Progenitor cell of endocrine pancreas (in vitro differentiated cells): ENCODE data around the gene MRPL40. TPM values are rescaled to one million over a fixed set of nuclear protein-coding genes. Genes with fewer than 3 reads are reported as not detected.

Source experiments
- DNase-seq: peaks from one replicate; pipeline ENCODE4 v3.0.0; 2021; ENCODE audit warnings: low spot score; ENCODE audit not compliant: unreplicated experiment
- H3K27ac Mint-ChIP-seq: 2 replicates; pipeline ENCODE4 v1.8.0; 2021; ENCODE audit warnings: mild to moderate bottlenecking, moderate library complexity, mixed read lengths
- H3K27me3 Mint-ChIP-seq: 2 replicates; pipeline ENCODE4 v1.8.0; 2021; ENCODE audit warnings: mixed read lengths
- H3K36me3 Mint-ChIP-seq: 2 replicates; pipeline ENCODE4 v1.8.0; 2022; ENCODE audit warnings: mixed read lengths; ENCODE audit not compliant: insufficient read depth
- H3K4me1 Mint-ChIP-seq: 2 replicates; pipeline ENCODE4 v1.8.0; 2021; ENCODE audit warnings: low read depth, mixed read lengths
- H3K4me3 Mint-ChIP-seq: 2 replicates; pipeline ENCODE4 v1.8.0; 2021; ENCODE audit warnings: low read depth, mild to moderate bottlenecking, moderate library complexity, mixed read lengths
- H3K9me3 Mint-ChIP-seq: 2 replicates; pipeline ENCODE4 v1.8.0; 2021; ENCODE audit warnings: low read depth, mixed read lengths
- total RNA-seq: library from RNA; stranded (reverse); gene quantifications from 2 replicates; pipeline ENCODE4 v1.2.1, GENCODE V29; 2021
- TF ChIP-seq, protein P1 (sequence below): fragments of 200-600 bp; sonication (generic); IDR thresholded peaks from one replicate; pipeline ENCODE4 v1.5.0; 2021; ENCODE audit warnings: antibody characterized with exemption, mild to moderate bottlenecking; ENCODE audit not compliant: unreplicated experiment

MRPL40 gene
- total RNA-seq, 1 donor from 2014 or later, result 23.6 TPM

DNA sequence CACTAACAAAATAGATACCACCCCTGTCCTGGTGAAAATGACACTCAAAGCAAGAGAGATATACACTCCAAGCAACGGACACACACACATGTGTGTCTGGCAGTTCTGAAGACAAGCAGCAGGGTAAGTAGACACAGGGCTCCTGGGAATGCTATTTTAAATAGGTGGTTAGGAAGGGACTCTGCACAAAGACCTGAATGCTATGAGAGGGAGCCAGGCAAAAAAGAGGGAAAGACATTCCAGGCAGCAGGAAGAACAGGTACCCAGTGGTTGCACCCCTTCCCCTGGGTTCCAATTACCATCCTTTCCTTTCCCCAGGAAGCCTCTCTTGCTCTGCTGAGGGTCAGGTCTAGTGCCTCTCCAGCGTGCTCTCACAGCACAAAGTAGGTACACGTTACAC is 43.7 kb downstream of the MRPL40 start:
- TF ChIP-seq, protein P1, sequence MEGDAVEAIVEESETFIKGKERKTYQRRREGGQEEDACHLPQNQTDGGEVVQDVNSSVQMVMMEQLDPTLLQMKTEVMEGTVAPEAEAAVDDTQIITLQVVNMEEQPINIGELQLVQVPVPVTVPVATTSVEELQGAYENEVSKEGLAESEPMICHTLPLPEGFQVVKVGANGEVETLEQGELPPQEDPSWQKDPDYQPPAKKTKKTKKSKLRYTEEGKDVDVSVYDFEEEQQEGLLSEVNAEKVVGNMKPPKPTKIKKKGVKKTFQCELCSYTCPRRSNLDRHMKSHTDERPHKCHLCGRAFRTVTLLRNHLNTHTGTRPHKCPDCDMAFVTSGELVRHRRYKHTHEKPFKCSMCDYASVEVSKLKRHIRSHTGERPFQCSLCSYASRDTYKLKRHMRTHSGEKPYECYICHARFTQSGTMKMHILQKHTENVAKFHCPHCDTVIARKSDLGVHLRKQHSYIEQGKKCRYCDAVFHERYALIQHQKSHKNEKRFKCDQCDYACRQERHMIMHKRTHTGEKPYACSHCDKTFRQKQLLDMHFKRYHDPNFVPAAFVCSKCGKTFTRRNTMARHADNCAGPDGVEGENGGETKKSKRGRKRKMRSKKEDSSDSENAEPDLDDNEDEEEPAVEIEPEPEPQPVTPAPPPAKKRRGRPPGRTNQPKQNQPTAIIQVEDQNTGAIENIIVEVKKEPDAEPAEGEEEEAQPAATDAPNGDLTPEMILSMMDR, result no peak
- no peak for DNase-seq
- Mint-ChIP-seq H3K27me3 (no peaks in the 10 kb centered on the region), H3K4me3 (peak overlapping the region; percentile 40), H3K36me3 (peaks cover 4% of the 10 kb centered on the region), H3K27ac (no peak overlapping the region), H3K9me3 (no peaks in the 10 kb centered on the region), H3K4me1 (peaks cover 21% of the 10 kb centered on the region)

DNA sequence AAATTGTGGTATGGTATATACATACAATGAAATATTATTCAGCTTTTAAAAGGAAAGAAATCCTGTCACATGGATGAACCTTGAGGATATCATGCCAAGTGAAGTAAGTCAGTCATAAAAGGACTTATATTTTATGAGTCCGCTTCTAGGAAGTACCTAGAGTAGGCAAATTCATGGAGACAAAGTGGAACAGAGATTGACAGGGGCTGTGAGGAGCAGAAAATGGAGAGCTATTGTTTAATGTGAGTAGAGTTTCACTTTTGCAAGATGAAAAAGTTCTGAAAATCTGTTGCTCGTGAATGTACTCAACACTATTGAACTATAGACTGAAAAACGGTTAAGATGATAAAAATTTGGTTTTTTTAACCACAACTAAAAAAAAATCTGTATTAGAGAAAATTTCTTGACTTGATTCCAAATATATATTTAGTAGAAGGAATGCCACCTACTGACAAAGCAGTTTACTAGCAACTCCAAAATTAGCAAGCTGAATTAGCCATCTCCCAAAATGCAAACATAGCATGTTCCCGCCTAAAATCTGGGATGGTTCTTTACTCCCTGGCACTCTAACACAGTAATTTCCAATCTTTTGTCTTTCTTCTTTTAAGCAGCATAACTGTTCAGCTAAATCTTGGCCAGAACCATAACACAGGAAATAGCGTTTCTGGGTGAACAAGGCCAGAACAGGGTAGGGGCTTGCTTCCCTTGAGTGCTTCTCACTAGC is 45.1 kb downstream of the MRPL40 start:
- H3K27ac Mint-ChIP-seq, result peak overlapping the region; percentile 100
- H3K4me3 Mint-ChIP-seq, result peak overlapping the region; percentile 97
- no peak for DNase-seq
- no peaks in the 10 kb centered on the region for H3K9me3 Mint-ChIP-seq
- peaks cover 21% of the 10 kb centered on the region for H3K4me1 Mint-ChIP-seq
- H3K27me3 Mint-ChIP-seq, result no peaks in the 10 kb centered on the region
- peaks cover 3% of the 10 kb centered on the region for H3K36me3 Mint-ChIP-seq
- TF ChIP-seq, protein P1, result no peak

DNA sequence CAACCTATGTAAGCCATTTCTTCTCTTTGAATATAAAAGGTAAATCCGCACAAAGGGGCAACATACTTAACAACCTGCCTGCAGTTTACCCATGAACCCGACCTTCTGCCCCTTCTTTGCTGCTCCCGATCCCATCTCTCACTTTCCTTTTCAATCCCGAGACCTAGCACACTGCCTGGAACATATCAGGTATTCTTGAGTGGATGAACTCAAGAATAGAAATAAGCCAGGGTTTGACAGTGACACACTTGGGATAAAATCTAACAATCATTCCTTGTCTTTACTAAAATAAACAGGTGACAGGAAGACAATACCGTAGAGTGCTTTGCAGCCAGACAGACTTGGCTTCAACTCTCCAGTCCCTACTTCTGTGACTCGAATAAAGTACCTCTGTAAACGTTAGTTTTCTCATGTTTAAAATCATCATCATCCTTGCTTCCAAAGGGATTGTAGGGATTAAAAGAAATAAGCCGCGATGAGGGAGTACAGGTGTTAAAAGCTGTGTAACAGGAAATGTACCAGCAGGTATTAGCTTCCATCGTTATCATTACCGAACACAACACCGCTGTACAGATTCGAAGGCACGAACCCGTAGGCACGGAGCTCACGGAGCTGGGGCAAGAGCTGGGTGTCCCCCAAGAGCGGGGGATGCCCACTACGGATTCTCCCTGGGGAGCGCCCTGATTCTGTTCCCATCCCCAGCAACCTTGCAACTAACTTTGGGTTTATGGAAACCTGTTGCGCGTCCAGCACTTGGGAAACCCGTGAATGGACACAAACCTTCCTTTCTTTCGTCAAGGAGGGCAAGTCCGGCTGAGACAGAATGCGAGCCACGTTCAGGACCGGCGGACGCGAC is 45.9 kb downstream of the MRPL40 start:
- Mint-ChIP-seq H3K36me3 (peaks cover 3% of the 10 kb centered on the region), H3K9me3 (no peaks in the 10 kb centered on the region), H3K27ac (peak overlapping the region; percentile 100), H3K4me1 (peaks cover 21% of the 10 kb centered on the region), H3K27me3 (no peaks in the 10 kb centered on the region), H3K4me3 (peak overlapping the region; percentile 97)
- TF ChIP-seq, protein P1, result no peak
- no peak for DNase-seq

DNA sequence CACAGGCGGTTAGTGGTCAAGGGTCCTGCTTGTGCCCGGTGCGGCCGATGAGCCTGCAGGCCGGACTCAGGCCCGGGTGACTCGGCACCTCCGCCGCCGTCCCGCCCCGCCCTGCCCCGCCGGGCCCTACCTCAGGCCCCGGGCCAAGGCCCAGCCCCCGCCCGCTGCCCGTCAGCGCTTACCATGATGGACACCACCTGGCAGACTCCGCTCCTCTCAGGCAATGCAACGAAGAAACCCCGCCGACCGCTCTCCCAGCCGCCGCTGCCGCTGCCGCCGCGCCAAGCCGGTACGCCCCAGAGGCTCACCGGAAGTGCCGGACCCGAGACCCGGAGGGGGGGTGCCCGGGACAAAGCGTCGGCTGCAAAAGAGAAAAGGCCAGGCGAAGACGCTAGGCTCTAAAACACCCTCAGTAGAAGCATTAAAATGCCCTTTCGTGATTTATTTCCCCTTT is 46.6 kb downstream of the MRPL40 start, which contains the start of gene UFD1:
Gene UFD1, minus strand, starts transcription at position 293 of the 454 bp plus-strand sequence. Its CDS starts 108 bp downstream, at position 185.
- peak within 1 kb of the TSS; percentile 97 for H3K4me3 Mint-ChIP-seq
- peaks cover 21% of the 10 kb centered on the region for H3K4me1 Mint-ChIP-seq
- peaks cover 4% of the 10 kb centered on the region for H3K36me3 Mint-ChIP-seq
- H3K9me3 Mint-ChIP-seq, result no peaks in the 10 kb centered on the region
- DNase-seq, result peak; percentile 62
- no peaks in the 10 kb centered on the region for H3K27me3 Mint-ChIP-seq
- peak within 1 kb of the TSS; percentile 100 for H3K27ac Mint-ChIP-seq
- TF ChIP-seq, protein P1, result no peak
